Uterus (tissue), 4 donors: ENCODE measurements around the gene POTEJ. TPM values are rescaled to one million over a fixed set of nuclear protein-coding genes. Genes with fewer than 3 reads are reported as not detected.
"Not testable (repeated sequence)": the region's sequence is repeated elsewhere in the genome, so short reads cannot be mapped to it uniquely, and the experiment has no call there.

Experiments used
- DNase-seq, 2 donors: peaks; one replicate each; pipeline ENCODE4 v3.0.0-alpha.2; 2019 to 2020
- H3K27ac ChIP-seq, 2 donors: fragments of 200-600 bp; sonication (generic); 1 replicate in 1 of 2; 2 replicates in 1 of 2; pipeline ENCODE4 v1.5.1; 2016 to 2018
- H3K27me3 ChIP-seq, 2 donors: fragments of 200-600 bp; sonication (generic); one replicate each; pipeline ENCODE4 v1.5.1; 2018 to 2019; ENCODE audit warnings: control low read depth in 1 of 2
- H3K36me3 ChIP-seq, 2 donors: fragments of 200-600 bp; sonication (generic); one replicate each; pipeline ENCODE4 v1.5.1; 2019; ENCODE audit warnings: control low read depth in 1 of 2
- H3K4me1 ChIP-seq, 2 donors: fragments of 200-600 bp; sonication (generic); one replicate each; pipeline ENCODE4 v1.5.1; 2018 to 2019; ENCODE audit warnings: control low read depth in 1 of 2
- H3K4me3 ChIP-seq, 2 donors: fragments of 200-600 bp; sonication (generic); 1 replicate in 1 of 2; 2 replicates in 1 of 2; pipeline ENCODE4 v1.5.1; 2018 to 2019; ENCODE audit warnings: mild to moderate bottlenecking in 1 of 2
- H3K9me3 ChIP-seq, 2 donors: fragments of 200-600 bp; sonication (generic); one replicate each; pipeline ENCODE4 v1.5.1; 2019; ENCODE audit warnings: control low read depth in 1 of 2
- intact Hi-C: fragments of 100-400 bp; cut with DNase I; formaldehyde crosslinking; loops from one replicate; pipeline ENCODE4 v1.15.1; 2023; ENCODE audit warnings: low total_unique reads
- total RNA-seq, 4 donors: library from RNA; depleted of rRNA in 3 of 4; stranded (reverse); fragments of >200 nt in 3 of 4; gene quantifications; one replicate each; pipeline versions ENCODE4 v1.1.0 to v1.2.4, GENCODE V29; 2014 to 2023
- donor health status: DM: yes; HTN: yes; CAD: no.

The POTEJ gene
- total RNA-seq, 4 donors from 2014 or later: 0.21 TPM; not detected in 3

DNA sequence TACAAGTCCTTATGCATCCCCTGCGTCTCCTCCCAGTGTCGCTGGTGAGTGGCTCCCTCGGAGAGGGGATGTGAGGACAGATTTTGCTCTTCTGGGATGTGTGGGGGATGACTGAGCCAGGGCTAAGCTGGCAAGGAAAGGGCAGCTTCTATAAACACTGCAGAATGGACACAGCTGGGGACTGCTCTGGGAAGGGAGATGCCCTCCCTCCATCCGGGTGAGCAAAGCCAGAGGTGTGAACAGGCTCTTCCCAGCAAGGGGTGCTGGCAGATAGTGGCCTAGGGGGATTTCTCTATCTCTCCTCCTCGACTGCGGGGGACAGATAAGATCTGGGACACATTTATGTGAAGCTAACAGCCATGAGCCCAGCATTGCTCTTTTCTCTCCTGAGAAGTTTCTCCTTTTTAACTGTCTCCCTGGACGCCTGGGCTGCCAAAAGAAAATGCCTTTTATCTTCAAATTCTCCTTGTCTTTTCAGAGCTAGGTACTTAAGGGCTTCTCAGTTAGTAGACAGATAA, 20.3 kb upstream of the POTEJ start:
- H3K9me3 ChIP-seq, H3K27me3 ChIP-seq, intact Hi-C loops, H3K4me3 ChIP-seq, H3K27ac ChIP-seq, DNase-seq, H3K4me1 ChIP-seq, H3K36me3 ChIP-seq: not testable (repeated sequence)

DNA sequence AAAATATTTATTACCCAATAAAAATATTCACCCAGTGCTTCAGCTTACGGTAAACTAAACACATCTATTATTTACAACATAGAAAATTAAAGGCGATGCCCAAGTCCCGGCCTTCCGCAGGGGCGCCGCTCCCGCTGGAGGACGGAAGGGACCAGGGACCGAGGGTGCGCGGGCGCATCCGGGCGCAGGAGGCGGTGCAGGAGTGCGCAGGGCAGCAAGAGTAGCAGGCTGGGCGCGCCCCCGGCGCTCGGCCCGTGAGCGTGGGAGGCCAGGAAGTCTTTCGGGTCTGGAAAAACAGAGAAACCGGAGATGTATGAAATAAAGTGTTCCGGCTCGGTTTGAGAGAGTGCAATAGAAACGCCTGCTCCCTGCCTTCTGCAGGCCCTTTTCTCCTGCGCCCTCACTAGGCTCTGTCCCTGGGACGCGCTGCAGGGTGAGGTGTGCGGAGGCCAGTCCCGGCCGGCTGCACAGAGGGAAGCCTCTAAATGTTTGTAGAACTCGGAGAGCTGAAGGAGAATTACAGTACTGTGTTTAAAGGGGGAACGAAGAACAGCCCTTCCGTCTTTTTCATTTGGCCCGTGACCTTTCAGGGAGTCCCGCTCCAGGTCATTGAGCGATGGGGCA, 18.3 kb upstream of the POTEJ start:
- H3K9me3 ChIP-seq, H3K27me3 ChIP-seq, H3K36me3 ChIP-seq, intact Hi-C loops, H3K4me1 ChIP-seq, DNase-seq, H3K4me3 ChIP-seq, H3K27ac ChIP-seq: not testable (repeated sequence)

DNA sequence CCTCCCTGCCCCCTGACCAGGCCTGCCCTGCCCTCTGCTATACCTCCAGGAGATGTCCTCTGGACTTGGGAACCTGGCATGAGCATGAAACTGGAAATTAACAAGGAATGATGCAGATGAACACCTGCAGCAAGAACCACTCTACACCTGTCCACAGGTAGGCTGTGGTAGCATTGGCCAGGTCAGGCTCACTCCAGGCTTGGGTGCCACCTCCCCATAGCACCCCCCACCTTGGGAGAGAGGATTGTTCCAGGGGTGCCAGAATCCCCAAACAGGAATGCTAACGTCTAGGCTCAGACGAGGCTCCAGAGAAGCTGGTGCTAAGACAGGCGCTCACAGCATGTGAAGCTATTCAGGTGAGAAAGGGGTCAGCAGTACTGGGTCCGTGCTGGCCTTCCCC, 17.2 kb upstream of the POTEJ start:
- H3K9me3 ChIP-seq, H3K4me3 ChIP-seq, H3K36me3 ChIP-seq, H3K27me3 ChIP-seq, intact Hi-C loops, H3K27ac ChIP-seq, H3K4me1 ChIP-seq, DNase-seq: not testable (repeated sequence)

DNA sequence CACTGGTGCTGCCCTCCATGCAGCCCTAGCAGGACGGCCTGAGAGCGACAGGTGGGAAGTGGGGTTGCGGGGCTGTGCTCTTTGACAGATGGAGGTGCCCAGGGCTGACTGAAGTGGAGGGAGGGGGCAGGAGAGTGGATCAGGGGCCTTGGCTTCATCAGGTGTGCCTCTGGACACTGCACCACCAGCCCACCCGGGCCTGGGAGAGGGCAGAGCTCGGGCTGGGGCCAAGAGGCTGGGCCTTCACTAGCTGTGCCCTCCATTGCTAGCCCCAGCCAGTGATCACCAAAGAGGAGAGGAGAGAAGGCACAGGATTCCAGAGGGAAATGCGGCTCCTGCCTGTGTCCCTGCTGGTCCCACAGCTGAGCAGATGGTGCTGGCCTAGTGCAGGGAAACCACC, 14.5 kb upstream of the POTEJ start:
- H3K4me1 ChIP-seq, H3K9me3 ChIP-seq, H3K27me3 ChIP-seq, H3K27ac ChIP-seq, intact Hi-C loops, DNase-seq, H3K4me3 ChIP-seq, H3K36me3 ChIP-seq: not testable (repeated sequence)

DNA sequence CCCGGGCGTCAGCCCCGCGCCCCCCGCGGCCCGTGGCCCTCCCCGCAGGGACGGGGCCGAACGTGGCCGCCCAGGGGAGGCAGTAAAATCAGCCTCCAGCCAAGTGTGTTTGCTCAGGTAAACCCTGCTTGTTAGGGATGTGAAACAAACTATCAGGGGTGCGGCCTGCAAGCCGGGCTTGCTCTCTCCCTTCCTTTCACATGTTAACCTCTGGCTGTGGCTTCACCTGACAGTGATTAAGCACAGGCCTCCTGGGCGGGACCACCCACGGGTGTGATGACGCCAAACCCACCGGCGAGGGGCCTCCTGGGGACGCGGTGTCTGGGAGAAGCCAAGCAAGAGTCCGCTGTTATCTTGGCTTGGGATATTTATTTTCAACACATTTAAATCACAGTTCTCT, 13.2 kb upstream of the POTEJ start:
- H3K27ac ChIP-seq, H3K27me3 ChIP-seq, intact Hi-C loops: not testable (repeated sequence)

DNA sequence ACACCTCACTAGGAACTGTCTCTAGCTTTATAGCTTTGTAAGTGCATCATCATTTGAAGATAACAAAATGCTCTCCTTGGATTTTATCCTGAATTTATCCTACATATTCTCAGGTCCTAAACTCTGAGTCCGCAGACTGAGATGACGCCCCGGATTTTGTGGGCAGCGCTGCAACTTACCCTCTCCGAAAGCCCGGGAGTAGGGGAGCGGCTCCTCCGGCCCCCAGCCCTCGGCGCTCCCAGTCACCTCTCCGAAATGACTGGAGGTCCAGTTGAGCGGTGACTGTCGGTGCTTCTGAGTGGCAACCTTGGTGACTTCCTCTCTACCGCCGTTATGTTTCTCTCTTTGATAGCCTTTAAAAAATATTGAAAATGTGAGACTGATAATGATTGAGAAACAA, 12.8 kb upstream of the POTEJ start:
- intact Hi-C loops, H3K4me3 ChIP-seq, DNase-seq: not testable (repeated sequence)

More for the DNA sequence above, 13.2 kb upstream of the POTEJ start:
- not testable (repeated sequence) for H3K4me3 ChIP-seq, H3K9me3 ChIP-seq, DNase-seq, H3K36me3 ChIP-seq, H3K4me1 ChIP-seq

DNA sequence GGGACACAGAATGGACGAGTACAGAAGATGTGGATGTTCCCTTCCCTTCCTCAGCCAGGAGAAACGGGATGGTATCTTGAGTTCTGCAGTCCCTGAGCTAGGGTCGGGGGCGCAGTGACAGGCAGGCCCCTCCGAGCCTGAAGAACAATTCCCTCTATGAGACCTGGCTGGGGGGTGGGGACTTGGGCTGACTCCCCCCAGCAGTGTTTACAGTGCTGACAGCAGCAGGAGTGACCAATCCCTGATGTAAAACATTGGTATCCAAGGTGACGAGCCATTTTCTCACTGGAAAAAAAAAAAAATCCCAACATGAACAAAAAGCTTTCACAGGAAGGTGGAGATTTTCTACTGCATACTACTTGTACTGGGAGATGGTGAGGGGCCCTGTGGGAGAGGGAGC, 11.8 kb upstream of the POTEJ start, which contains the start of gene CFC1:
CFC1 (minus strand) TSS at position 183 of the 400 bp plus-strand sequence. CDS start 288 bp downstream, outside the sequence.
- H3K4me1 ChIP-seq, H3K27ac ChIP-seq, H3K27me3 ChIP-seq, H3K9me3 ChIP-seq, H3K36me3 ChIP-seq, H3K4me3 ChIP-seq, DNase-seq, intact Hi-C loops: not testable (repeated sequence)

More for the DNA sequence above, 12.8 kb upstream of the POTEJ start:
- H3K9me3 ChIP-seq, H3K4me1 ChIP-seq, H3K36me3 ChIP-seq, H3K27ac ChIP-seq, H3K27me3 ChIP-seq: not testable (repeated sequence)

DNA sequence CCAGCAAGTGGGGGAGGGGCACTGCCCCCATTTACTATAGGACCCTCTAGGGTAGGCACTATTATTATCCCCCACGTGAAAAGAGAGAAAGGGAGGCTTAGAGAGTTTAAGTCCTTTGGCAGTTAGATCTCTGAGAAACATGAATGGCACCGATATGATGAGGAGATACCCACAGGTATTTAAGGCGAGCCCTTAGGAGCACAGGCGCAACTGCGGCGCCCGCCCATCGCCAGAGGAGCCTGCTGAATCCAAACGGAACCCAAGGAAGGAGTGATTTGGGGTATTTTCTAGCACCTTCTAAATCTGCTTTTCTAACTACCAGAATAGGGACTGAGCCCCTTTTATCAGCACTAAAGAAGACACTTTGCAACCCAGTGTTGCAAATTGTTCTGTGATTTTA, 11.3 kb upstream of the POTEJ start:
- DNase-seq, H3K27ac ChIP-seq, H3K27me3 ChIP-seq, H3K4me3 ChIP-seq, H3K36me3 ChIP-seq, H3K4me1 ChIP-seq, intact Hi-C loops, H3K9me3 ChIP-seq: not testable (repeated sequence)

DNA sequence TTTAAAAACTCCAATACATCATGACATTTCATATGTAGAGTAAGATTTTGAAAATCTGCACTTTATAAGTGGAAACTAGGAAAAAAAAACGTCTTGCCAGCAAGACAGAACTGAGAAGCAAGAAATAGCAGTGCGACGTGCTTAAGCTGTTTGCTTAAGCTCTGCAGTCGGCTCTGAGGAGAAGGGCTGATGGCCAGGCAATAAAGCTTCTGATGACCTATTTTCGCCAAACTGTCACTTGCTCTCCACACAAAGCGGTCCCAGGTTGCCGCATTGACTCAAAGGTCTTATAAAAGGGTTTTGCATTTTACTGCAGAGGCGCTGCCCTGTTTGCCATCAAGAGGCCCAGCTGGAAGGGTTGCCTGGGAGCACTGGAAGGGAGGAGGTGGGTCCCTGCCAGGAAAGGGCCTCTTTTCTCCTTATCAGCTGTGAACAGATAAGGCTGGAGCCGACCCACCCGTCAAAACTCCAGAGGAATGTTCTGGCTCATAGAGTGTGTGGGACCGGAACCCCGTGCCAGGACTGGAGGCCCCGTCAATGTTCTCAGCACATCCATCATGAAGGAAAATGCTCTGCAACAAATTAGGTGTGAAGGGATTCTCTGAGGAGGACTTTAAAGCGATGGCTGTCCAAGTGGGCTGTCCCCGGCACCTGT, 9.5 kb upstream of the POTEJ start:
- H3K9me3 ChIP-seq, H3K36me3 ChIP-seq, H3K4me1 ChIP-seq, intact Hi-C loops, DNase-seq, H3K4me3 ChIP-seq, H3K27me3 ChIP-seq, H3K27ac ChIP-seq: not testable (repeated sequence)

DNA sequence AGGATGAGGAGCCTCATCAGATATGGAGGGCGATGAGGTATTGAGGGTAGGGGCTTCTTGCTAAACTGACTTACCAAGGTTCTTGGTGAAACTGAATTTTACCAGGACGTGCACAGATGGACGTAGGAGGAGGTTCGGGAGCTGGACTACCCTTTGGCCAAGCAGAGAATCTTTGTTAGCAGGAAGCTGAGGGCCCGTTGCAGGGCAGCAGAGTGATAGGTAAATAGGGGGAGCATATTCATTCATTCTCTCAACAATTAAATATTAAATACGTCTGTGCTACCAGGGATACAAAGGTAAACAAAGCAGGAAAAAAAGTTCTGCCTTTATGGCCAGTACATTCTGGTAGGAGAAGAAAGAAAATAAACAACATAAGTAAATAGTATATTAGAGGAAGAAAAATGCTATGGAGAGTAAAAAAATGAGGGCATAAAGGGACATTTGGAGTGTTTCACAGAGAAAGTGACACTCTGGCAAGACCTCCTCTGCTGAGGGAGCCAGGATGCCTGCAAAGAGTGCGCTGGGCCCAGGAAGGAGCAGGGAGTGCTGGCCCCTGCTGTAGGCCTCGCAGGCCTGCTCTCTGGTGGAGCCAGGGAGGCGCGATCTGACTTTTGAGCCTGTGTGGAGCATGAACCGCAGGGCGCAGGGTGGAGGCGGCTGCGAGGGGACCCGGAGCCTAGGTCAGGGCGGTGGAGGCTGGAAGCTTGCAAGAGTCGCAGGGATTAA, 2.8 kb upstream of the POTEJ start:
- H3K9me3 ChIP-seq, DNase-seq, H3K36me3 ChIP-seq, H3K27ac ChIP-seq, intact Hi-C loops, H3K4me3 ChIP-seq, H3K27me3 ChIP-seq, H3K4me1 ChIP-seq: not testable (repeated sequence)

DNA sequence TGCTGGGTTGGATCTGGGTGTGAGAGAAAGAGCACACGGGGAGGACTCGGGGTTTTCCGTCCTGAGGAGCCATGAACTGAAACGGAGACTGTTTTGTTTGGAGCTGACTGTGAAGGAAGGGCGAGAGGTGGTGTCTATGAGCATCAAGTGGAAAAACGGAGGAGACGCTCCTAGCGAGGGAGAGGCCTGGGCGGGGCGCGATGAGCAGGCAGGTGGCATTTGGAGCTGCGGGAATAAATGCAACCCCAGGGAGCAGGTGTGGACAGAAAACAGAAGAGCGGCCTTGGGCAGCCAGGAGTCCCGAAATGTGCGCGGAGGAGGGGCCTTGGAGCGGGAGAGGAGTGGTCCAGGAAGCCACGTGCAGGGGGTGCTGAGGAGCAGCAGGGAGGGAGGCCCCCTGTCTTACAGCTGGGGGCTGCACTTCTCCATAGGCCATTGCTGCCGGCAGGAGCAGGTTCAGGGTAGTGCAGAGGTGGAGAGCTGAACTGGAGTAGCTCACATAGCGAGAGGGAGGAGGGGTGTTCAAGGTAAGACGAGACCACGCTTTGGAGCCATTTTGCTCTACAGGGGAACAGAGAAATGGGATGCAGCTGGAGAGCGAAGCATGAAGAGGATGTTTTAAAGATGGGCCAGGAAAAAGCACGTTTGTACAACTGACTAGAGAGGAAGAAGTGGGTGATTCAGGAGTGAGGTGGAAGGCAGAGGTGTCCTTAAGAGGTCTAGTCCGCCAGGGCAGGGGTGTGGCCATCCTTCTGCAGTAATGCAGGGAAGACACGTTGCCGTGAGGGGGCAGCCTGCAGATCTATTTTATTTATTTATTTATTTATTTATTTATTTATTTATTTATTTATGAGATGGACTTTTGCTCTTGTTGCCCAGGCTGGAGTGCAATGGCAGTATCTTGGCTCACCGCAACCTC, 2.0 kb upstream of the POTEJ start:
- DNase-seq, intact Hi-C loops: not testable (repeated sequence)

DNA sequence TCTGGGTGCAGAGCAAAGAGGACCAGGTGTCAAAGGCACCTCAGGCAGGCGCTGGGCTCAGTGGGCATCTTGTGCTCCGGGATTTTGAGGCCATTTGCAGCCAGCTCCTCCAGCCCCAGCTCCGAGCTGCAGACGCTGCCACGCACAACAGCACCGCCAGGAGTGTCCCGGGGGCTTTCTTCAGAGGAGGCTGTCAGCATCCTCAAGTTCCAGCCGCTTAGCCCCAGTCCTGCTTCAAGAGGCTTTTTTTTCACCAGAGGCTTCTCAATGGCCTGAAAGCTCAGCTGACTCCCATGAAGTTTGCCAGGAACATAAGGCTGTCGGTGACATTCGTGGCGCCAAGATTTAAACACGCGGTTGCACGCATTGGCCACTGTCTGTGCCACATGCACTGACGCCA, 754 bp upstream of the POTEJ start:
- H3K36me3 ChIP-seq, H3K4me3 ChIP-seq, H3K4me1 ChIP-seq, H3K27ac ChIP-seq, H3K9me3 ChIP-seq, DNase-seq, H3K27me3 ChIP-seq, intact Hi-C loops: not testable (repeated sequence)

More for the DNA sequence above, 2.0 kb upstream of the POTEJ start:
- H3K4me3 ChIP-seq, H3K4me1 ChIP-seq, H3K36me3 ChIP-seq, H3K9me3 ChIP-seq, H3K27ac ChIP-seq, H3K27me3 ChIP-seq: not testable (repeated sequence)
